Activated naive CD4-positive, alpha-beta T cell treated with anti-CD3 and anti-CD28 coated beads, Interleukin-2, amount 10 ng/mL, durations not matched to agents 7 days and 5 days (primary cell): ENCODE measurements around the gene HPCAL1.
"Not testable (repeated sequence)": the region's sequence is repeated elsewhere in the genome, so short reads cannot be mapped to it uniquely, and the experiment has no call there.

Experiments
- CTCF ChIA-PET: fragments of 350-600 bp; sonication (Branson Sonifier 250); formaldehyde crosslinking; loops from one replicate; lab custom pipeline; 2021; ENCODE audit warnings: antibody characterized with exemption; lab: Charles Lee
- DNase-seq: peaks from one replicate; pipeline ENCODE4 v3.0.0-alpha.2; 2020
- H3K27ac Mint-ChIP-seq: one replicate; pipeline ENCODE4 v1.8.0; 2021; ENCODE audit warnings: mild to moderate bottlenecking, moderate library complexity, mixed read lengths
- H3K27me3 Mint-ChIP-seq: one replicate; pipeline ENCODE4 v1.8.0; 2021; ENCODE audit warnings: mild to moderate bottlenecking, mixed read lengths
- H3K36me3 Mint-ChIP-seq: one replicate; pipeline ENCODE4 v1.8.0; 2021; ENCODE audit warnings: mixed read lengths
- H3K4me1 Mint-ChIP-seq: one replicate; pipeline ENCODE4 v1.8.0; 2021; ENCODE audit warnings: mixed read lengths
- H3K4me3 Mint-ChIP-seq: one replicate; pipeline ENCODE4 v1.8.0; 2021; ENCODE audit warnings: mild to moderate bottlenecking, moderate library complexity, mixed read lengths
- H3K9me3 Mint-ChIP-seq: one replicate; pipeline ENCODE4 v1.8.0; 2021; ENCODE audit warnings: mixed read lengths

The HPCAL1 gene

GRCh38 chr2:10302479-10303180 lies at the start of gene HPCAL1:
HPCAL1 (plus strand) TSS chr2:10302904; CDS start chr2:10419758, 116,854 bp downstream.
- CTCF ChIA-PET: interaction anchor here (0.5 to 7.0 kb wide), 6 partner anchors 25 to 163 kb away, joined by 3 to 72 read pairs (median 12); no protein-coding TSS in a partner anchor

GRCh38 chr2:10253596-10254372 lies 48.9 kb upstream of the HPCAL1 start:
- Mint-ChIP-seq H3K4me3 (no peak overlapping the region), H3K27ac (no peak overlapping the region)
- CTCF ChIA-PET: no interaction called here

More at GRCh38 chr2:10302479-10303180, at the start of gene HPCAL1:
- Mint-ChIP-seq H3K4me1 (peaks cover 76% of the 10 kb centered on the region), H3K9me3 (no peaks in the 10 kb centered on the region), H3K4me3 (peak within 1 kb of the TSS; percentile 98), H3K36me3 (peaks cover 6% of the 10 kb centered on the region), H3K27me3 (no peaks in the 10 kb centered on the region), H3K27ac (peak within 1 kb of the TSS; percentile 91)
- DNase-seq: peak; percentile 88

GRCh38 chr2:10254373-10255188 lies 48.1 kb upstream of the HPCAL1 start:
- CTCF ChIA-PET: no interaction called here
- H3K36me3 Mint-ChIP-seq: peaks cover 4% of the 10 kb centered on the region
- H3K4me1 Mint-ChIP-seq: no peaks in the 10 kb centered on the region
- H3K27me3 Mint-ChIP-seq: peaks cover 69% of the 10 kb centered on the region
- H3K4me3 Mint-ChIP-seq: no peak overlapping the region
- no peak overlapping the region for H3K27ac Mint-ChIP-seq
- no peak for DNase-seq
- H3K9me3 Mint-ChIP-seq: peaks cover 15% of the 10 kb centered on the region

More at GRCh38 chr2:10253596-10254372, 48.9 kb upstream of the HPCAL1 start:
- H3K36me3 Mint-ChIP-seq: peaks cover 4% of the 10 kb centered on the region
- H3K27me3 Mint-ChIP-seq: peaks cover 68% of the 10 kb centered on the region
- no peaks in the 10 kb centered on the region for H3K4me1 Mint-ChIP-seq
- DNase-seq: no peak
- peaks cover 17% of the 10 kb centered on the region for H3K9me3 Mint-ChIP-seq

- Mint-ChIP-seq H3K4me3 (no peak overlapping the region), H3K27me3 (peaks cover 69% of the 10 kb centered on the region), H3K27ac (no peak overlapping the region), H3K4me1 (no peaks in the 10 kb centered on the region), H3K36me3 (no peaks in the 10 kb centered on the region), H3K9me3 (peaks cover 7% of the 10 kb centered on the region)
- no peak for DNase-seq
- CTCF ChIA-PET: no interaction called here
Observed at GRCh38 chr2:10255189-10256030, 47.3 kb upstream of the HPCAL1 start.

- CTCF ChIA-PET: no interaction called here
- no peak for DNase-seq
- Mint-ChIP-seq H3K27ac (no peak overlapping the region), H3K4me3 (no peak overlapping the region), H3K27me3 (peaks cover 68% of the 10 kb centered on the region), H3K9me3 (peaks cover 2% of the 10 kb centered on the region), H3K4me1 (no peaks in the 10 kb centered on the region), H3K36me3 (no peaks in the 10 kb centered on the region)
Observed at GRCh38 chr2:10256031-10256514, 46.6 kb upstream of the HPCAL1 start.

GRCh38 chr2:10256515-10257031 lies 46.1 kb upstream of the HPCAL1 start:
- Mint-ChIP-seq H3K36me3 (no peaks in the 10 kb centered on the region), H3K27me3 (peaks cover 68% of the 10 kb centered on the region)

GRCh38 chr2:10257036-10257435 lies 45.7 kb upstream of the HPCAL1 start:
- Mint-ChIP-seq H3K36me3 (no peaks in the 10 kb centered on the region), H3K27me3 (peaks cover 68% of the 10 kb centered on the region), H3K27ac (no peak overlapping the region), H3K4me1 (no peaks in the 10 kb centered on the region), H3K4me3 (no peak overlapping the region), H3K9me3 (no peaks in the 10 kb centered on the region)
- CTCF ChIA-PET: no interaction called here
- no peak for DNase-seq

More at GRCh38 chr2:10256515-10257031, 46.1 kb upstream of the HPCAL1 start:
- CTCF ChIA-PET: no interaction called here
- Mint-ChIP-seq H3K27ac (no peak overlapping the region), H3K4me3 (no peak overlapping the region), H3K4me1 (no peaks in the 10 kb centered on the region), H3K9me3 (no peaks in the 10 kb centered on the region)
- DNase-seq: no peak

GRCh38 chr2:10257500-10258147 lies 45.1 kb upstream of the HPCAL1 start:
- Mint-ChIP-seq H3K4me3 (no peak overlapping the region), H3K9me3 (no peaks in the 10 kb centered on the region), H3K27ac (no peak overlapping the region), H3K4me1 (no peaks in the 10 kb centered on the region), H3K27me3 (peaks cover 68% of the 10 kb centered on the region), H3K36me3 (no peaks in the 10 kb centered on the region)
- no peak for DNase-seq
- CTCF ChIA-PET: no interaction called here

GRCh38 chr2:10258326-10258725 lies 44.4 kb upstream of the HPCAL1 start:
- no peaks in the 10 kb centered on the region for H3K9me3 Mint-ChIP-seq
- H3K4me1 Mint-ChIP-seq: no peaks in the 10 kb centered on the region
- no peak overlapping the region for H3K27ac Mint-ChIP-seq
- DNase-seq: no peak
- no peaks in the 10 kb centered on the region for H3K36me3 Mint-ChIP-seq
- CTCF ChIA-PET: no interaction called here
- no peak overlapping the region for H3K4me3 Mint-ChIP-seq
- H3K27me3 Mint-ChIP-seq: peaks cover 66% of the 10 kb centered on the region

GRCh38 chr2:10258726-10259125 lies 44.0 kb upstream of the HPCAL1 start:
- CTCF ChIA-PET: no interaction called here
- no peaks in the 10 kb centered on the region for H3K4me1 Mint-ChIP-seq
- peaks cover 62% of the 10 kb centered on the region for H3K27me3 Mint-ChIP-seq
- no peaks in the 10 kb centered on the region for H3K9me3 Mint-ChIP-seq
- H3K27ac Mint-ChIP-seq: no peak overlapping the region
- no peak overlapping the region for H3K4me3 Mint-ChIP-seq
- no peak for DNase-seq
- no peaks in the 10 kb centered on the region for H3K36me3 Mint-ChIP-seq

- no peak for DNase-seq
- Mint-ChIP-seq H3K4me1 (no peaks in the 10 kb centered on the region), H3K9me3 (no peaks in the 10 kb centered on the region), H3K4me3 (no peak overlapping the region), H3K27ac (no peak overlapping the region), H3K27me3 (peaks cover 58% of the 10 kb centered on the region), H3K36me3 (no peaks in the 10 kb centered on the region)
- CTCF ChIA-PET: no interaction called here
Observed at GRCh38 chr2:10260130-10260529, 42.6 kb upstream of the HPCAL1 start.

- H3K36me3 Mint-ChIP-seq, DNase-seq, H3K27ac Mint-ChIP-seq, H3K4me3 Mint-ChIP-seq, H3K4me1 Mint-ChIP-seq, H3K9me3 Mint-ChIP-seq, CTCF ChIA-PET: not testable (repeated sequence)
- H3K27me3 Mint-ChIP-seq: peaks cover 60% of the 10 kb centered on the region
Observed at GRCh38 chr2:10263526-10263925, 39.2 kb upstream of the HPCAL1 start.
